Stimulated activated CD4-positive, alpha-beta T cell treated with anti-CD3 and anti-CD28 coated beads, Interleukin-2, amount 100 ng/mL, for 24 hours (primary cell): ENCODE data around the gene RNF215.
A peak's percentile ranks its signal among the peaks of the same experiment; 100 is the strongest.

Experiments used
- DNase-seq, 2 donors: peaks; one replicate each; pipeline ENCODE4 v3.0.0-alpha.2; 2020

The RNF215 gene

DNA sequence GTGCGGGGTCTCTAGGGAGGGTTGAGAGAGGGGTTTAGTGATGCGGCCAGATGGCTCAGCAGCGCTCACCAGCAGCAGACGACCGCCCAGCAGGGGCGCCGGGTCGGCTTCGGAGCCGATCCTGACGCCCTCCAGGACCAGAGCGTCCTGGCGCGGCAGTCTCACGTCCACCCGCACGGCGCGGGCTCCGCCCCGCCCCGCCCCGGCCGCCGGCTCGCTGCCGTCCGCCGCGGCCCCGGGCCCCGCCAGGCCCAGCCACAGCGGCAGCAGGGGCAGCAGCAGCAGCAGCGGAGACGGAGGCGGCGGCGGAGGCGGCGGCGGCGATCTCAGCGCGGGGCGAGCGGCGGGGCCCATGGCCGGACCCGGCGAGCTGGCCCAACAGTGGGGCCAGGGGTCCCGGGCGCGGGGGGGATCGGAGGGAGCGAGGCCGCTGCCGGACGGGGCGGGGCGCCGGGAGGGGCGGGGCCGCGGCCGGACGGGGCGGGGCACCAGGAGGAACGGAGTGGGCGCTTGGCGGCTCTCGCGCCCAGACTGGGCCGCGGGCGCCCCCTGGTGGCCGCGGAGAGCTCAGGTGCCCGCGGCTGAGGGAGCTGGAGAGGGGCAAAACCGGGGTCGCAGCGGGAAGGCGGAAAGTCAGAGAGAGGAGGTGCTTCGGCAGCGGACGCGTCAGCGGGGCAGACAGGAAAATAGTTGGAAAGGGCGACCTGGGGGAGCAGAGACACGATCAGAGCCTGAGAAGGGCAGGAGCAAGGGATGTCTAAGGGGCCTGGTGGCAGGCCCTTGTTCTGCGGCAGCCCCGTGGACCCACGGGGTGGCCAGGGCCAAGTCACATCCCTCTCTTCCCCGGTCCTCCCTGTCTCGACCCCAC lies at the start of gene RNF215:
RNF215 (minus strand) TSS at position 452 of the 868 bp plus-strand sequence; CDS start at position 354, 98 bp downstream.
- DNase-seq: peak; percentile 82 to 84

DNA sequence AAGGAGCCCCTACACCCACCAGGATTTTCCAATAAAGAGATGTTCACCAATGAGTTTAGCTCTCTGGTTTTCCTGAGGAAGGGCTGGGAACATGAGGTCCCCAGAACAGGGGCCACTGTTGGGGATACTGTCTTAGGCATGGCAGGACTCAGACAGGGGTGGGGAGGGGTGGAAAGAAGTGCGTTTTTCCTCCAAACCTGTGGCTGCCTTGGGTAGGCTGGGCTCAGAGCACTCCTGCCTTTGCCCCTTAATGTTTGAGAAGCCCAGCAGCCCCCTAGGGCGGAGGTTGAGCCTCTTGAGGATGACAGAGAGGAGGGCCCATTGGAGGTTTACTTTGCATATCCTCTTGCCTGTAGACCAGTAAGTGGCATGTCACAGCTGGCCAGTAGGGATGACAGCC lies 49.0 kb upstream of the RNF215 start:
- DNase-seq: no peak

DNA sequence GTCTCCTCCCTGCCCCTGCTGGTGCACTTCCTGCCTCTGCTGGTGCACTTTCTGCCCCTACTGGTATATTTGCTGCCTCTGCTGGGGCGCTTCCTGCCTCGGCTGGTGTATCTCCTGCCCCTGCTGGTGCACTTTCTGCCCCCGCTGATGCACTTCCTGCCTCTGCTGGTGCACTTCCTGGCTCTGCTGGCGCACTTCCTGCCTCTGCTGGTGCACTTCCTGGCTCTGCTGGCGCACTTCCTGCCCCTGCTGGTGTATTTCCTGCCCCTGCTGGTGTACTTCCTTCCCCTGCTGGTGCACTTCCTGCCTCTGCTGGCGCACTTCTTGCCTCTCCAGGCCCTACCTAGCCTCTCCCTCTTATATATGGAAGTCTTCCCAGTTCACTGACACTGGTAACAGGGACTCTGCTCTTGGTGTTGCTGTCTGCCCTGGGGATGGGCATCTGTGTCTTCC lies 48.5 kb upstream of the RNF215 start:
- peak; percentile 68 to 77 for DNase-seq

DNA sequence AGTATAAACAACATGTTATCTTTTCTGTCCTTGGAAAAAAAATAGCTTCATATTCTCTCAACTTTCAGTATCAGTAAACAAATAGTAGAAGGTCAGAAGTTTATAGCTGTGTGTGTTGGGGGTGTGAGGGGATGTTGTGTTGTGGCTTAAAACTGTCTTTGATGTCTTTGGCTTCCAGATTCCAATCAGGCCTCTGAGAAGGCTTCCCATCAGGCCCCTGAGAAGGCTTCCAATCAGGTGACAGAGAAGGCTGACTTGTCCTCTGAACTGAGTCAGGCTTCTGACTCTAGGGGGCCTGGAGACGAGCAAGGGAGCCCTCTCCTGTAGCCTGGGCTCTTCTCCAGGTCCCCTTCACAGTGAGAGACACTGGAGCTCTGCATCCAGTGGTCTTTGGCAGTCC lies 47.6 kb upstream of the RNF215 start:
- DNase-seq: no peak

DNA sequence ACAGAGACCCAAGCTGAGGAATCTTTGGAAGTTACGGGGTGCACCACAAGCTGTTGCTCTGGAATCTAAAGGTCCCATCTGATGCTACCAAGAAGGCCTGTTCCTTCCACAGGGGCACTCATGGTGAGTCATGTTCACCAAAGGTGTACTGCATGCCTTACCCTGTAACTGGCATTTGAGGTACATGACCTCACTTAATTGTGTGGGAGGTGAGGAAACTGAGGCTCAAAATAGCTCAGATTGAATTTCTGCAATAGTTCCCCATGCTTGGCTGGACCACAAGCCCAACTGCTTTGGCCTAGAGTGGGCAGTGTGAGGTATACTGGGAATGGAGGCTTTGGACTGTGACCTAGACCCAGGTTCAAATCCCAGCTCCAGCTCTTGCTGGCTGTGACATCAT lies 46.6 kb upstream of the RNF215 start:
- no peak for DNase-seq

DNA sequence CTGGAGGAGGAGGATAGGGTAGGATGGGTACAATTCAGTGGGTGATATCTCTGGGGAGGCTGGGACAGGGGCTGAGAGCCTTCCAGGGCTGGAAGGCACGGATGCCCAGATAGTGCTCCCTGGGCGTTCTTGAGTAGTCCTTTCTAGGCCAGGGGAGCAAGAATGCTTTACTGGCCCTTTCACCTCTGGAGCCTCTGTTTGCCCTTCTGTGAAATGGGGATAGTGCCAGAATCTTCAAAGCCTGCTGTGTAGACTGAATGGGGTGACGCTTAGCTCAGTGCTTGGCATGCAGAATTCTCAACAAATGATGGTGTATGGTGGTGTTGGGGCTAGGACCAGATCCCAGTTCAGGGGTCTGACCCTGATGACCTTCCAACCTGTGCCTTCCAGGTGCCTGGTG lies 46.0 kb upstream of the RNF215 start:
- DNase-seq: no peak

DNA sequence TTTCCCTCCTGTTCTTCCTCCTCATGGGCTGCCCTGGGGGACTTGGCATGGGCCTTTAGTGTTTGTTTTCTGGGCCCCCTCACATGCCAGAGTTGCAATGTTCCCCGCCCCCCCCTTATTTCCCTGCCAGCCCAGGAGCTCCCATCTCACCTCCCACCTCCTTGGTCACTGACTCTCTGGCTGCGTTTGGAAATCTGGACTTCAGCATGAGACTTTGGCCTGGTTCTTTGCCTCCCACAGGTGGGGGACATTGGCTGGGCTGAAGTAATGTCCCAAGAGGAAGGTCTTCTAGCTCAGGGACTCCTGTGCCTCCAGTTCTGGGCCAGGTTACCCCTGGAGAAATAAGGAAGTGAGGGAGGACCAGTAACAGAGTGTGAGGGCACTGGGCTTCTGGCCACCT lies 45.3 kb upstream of the RNF215 start:
- no peak for DNase-seq

DNA sequence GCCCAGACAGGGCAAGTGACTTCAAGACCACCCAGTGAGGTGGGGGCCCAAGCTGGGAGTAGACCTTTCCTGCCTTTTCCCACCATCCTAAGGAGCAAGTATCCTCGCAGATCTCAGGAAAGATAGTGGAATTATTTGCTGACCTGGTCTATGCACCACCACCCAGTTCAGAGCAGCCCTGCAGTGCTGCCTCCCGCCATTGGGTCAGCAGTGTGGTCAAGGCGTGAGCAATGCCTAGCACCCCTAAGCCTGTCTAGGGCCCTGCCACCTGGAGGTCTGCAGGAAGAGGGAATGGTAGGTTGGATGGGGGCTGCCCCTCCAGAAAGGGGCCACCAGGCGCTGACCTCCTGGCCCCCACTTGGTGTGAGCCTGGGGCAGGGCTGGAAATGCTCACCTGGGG lies 44.9 kb upstream of the RNF215 start:
- DNase-seq: no peak

DNA sequence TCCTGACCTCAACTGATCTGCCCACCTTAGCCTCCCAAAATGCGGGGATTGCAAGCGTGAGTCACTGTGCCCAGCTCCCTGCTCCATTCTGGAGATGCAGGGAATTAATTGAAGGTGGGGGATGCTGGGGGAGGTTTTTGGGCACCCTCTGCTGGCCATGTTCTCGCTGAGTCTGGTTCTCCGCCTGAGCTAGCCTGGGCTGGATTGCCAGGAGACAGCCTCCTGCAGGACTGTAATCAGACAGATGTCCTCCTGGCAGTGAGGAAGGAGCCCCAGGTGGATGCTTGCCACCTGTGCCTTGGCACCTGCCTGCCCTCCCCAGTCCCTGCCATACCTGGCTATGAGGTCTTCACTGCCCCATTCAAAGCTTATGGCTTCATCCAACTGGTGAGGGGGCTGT lies 43.7 kb upstream of the RNF215 start:
- no peak for DNase-seq

DNA sequence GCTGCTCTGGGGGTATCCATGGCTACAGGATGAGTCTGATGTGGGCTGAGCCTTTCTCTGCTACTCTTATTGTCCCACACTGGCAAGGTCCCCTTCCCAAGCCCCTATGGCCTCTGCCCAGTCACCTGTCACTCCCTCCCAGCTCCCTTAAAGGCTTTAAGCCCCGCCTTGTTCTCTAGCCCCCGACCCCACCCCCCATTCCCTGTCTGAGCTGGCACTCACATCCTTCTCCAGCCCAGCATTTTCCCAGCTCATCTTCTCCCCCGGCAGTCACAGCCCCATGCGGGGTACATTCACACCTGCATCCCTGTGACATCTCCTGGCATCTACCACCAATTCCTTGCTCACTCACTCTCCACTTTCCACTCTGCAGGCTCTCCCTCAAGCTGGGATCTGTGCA lies 42.7 kb upstream of the RNF215 start:
- no peak for DNase-seq

DNA sequence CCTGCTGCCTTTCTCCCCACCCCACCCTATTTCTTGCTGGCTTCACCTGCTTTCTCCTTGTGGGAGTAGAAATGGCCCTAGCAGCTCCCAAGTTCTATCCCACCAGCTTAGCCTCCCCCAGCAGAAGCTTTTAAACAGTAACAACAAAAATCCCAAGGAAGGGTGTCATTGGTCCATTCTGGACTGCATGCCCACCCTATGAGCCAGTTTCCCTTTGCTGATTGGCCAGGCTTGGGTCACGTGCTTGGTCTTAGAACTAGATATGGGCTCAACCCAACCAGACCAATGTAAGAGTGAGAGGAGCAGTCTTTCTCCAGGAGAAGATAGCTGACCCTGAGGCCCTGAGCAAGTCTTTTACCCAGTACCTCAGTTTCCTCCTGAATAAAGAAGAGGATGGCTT lies 40.7 kb upstream of the RNF215 start:
- no peak for DNase-seq

DNA sequence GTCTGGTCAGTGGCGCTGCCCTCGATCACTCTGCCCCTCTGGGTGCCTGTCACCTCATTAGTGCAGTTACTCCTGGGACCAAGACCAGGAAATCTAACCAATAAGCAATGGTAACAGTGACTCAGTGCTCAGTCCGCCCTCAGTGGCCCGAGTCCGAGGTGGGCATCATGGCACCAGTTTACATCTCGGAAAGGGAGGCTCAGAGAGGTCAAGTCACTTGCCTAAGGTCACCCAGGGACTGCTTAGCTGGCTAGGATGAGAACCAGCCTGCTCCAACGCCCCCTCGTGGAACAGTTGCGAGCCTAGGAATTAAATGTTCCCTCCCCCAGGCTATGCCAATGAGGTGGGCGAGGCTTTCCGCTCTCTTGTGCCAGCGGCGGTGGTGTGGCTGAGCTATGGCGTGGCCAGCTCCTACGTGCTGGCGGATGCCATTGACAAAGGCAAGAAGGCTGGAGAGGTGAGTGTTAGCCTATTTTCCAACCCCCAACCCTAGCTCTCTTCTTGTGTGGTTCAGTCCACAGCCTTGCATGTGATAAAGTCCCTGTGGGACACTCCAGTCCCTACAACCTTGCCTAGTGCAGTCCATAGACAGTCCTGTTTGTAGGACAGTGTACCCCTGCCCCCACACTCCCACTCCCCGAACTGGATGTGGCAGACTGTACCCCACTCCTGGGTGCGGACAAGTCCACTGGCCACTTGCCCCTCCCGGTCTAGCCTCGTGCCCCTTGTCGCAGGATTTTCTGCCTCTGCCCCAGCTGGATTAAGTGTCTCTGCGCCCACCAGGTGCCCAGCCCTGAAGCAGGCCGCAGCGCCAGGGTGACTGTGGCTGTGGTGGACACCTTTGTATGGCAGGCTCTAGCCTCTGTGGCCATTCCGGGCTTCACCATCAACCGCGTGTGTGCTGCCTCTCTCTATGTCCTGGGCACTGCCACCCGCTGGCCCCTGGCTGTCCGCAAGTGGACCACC lies 39.5 kb upstream of the RNF215 start:
- DNase-seq: peak; percentile 91 to 93

DNA sequence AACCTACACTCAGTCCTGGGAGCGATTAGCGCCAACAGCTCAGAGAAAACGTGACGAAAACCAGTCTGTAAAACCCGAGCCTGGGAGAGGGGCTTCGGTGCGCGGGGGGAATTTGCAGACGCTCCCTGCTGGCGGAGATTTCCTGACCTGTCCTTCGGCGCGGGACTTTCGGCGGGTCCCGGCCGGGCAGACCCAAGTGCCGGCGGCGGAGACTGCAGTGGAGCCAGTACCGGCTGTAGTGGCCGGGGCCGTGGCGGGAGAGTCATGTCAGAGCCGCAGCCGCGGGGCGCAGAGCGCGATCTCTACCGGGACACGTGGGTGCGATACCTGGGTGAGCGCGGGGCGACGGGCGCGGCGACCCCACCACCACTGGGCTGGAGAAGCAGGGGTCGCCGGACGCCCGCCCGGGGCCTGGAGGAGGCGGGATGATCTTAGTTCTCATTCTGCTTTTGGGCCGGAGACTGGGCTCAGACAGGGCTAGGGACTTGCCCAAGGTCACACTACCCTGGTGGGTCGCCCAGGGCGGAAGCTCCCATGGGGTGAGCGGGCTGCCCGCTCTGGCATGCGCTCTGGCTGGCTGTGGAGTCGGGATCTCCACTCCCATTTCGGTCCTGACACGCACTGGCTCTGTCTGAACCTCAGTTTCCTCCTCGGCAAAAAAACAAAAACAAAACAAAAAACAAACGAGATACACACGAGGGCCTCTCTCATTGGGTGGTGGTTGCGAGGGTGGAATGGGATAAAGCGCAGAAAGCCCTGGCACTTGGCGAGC lies 38.6 kb upstream of the RNF215 start, which contains the start of gene MTFP1:
MTFP1 (plus strand) TSS at position 153 of the 772 bp plus-strand sequence; CDS start at position 265, 112 bp downstream.
- peak; percentile 59 to 62 for DNase-seq

DNA sequence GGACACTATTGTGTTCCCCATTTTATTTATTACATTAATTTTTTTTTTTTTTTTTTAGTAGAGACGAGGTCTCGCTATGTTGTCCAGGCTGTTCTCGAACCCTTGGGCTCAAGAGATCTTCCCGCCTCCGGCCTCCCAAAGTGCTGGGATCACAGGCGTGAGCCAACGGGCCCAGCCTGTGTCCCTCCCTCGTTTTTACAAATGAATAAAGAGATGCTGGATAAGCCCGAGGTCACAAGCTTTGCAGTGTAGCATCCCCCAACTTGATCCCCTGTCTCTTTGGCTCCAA lies 38.1 kb upstream of the RNF215 start:
- no peak for DNase-seq

DNA sequence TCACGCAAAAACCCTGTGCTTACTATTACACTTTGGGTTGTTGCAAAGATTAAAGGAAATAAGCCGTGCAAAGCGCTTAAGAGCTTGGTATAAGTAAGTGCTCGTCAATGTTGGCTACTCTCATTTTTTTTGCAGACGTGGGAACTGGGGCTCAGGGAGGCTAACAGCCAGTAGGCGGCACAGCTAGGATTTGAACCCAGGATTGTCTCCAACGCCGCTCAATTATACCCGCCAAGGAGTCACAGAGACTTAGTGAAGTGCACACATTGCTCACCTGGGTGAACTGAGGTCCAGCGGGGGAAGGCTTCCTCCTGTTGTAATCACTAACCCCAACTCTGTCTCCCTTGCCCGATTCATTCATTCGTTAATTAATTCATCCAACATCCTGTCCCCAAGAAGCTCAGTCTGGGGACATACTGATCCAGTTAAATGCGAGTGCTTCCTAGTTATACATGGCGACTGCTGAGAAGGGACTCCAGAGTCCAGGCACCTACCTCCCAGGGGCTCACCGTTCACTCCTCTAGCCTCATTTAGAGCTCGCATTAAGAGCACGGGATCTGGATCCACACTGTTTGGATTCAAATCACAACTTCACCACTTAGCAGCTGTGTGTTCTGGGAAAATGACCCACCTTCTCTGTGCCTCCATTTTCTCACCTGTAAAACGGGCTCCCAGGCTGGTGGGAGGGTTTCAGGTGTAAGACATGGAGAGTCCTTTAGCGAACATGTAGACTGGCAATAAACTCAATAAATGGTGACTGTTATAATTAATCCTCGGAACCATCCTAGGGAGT lies 37.5 kb upstream of the RNF215 start:
- DNase-seq: peak; percentile 25 to 32

DNA sequence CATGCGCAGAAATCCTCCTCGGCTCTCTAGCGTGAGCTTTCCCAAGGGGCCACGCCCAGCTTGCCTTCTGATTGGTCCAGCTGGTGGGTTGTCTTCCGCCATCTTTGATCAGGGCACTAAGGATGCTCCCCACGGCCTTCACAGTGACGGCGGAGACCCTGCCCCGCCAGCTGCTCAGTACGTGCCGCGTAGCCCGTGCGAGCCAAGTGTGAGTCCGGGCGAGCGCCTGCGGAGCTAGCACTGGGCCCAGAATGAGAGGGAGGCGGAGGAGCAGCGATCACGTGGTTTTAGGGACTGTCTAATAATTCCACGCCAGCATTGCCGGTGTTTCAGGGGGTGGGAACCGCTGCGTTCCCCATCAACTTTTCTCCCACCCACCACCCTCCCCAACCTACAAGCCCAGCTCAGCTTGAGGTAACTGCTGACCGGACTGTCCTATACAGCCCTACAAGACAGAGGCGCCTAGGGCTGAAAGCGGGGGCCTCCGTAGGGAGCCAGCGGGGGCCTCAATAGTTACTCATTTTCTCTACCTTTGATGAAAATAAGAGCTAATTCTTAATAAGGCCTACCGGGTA lies 36.8 kb upstream of the RNF215 start:
- peak; percentile 98 for DNase-seq

DNA sequence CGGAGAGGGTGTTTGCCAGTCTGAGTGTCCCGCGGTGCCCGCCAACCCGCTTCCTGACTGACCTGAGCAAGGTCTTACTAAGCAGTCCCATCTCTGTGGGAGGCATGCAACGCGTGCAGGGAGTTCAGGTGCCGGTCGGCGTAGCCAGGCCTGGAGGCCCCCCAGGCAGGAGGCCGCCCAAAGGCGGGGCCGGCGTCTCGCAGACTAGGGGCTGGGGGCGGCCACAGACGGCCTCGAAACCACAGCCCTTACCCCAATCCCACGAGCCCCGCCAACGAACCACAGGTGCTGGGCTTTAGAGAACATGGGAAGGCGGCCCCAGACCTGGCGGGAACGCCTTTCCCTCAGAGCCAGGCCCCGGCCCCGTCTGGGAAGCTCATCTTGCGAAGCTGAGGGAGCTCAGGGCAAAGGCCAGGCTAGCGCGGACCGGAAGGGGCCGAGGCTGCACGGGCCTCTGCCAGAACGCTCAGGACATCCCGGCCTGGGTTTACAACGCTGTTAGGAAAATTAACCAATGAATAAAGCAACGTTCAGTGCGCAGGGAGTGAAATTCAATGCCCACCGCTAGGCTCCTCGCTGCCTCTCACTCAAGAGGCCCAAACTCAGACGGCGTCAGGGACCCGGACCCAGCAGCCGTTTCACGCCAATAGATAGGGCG lies 36.2 kb upstream of the RNF215 start:
- DNase-seq: peak; percentile 66 to 68

DNA sequence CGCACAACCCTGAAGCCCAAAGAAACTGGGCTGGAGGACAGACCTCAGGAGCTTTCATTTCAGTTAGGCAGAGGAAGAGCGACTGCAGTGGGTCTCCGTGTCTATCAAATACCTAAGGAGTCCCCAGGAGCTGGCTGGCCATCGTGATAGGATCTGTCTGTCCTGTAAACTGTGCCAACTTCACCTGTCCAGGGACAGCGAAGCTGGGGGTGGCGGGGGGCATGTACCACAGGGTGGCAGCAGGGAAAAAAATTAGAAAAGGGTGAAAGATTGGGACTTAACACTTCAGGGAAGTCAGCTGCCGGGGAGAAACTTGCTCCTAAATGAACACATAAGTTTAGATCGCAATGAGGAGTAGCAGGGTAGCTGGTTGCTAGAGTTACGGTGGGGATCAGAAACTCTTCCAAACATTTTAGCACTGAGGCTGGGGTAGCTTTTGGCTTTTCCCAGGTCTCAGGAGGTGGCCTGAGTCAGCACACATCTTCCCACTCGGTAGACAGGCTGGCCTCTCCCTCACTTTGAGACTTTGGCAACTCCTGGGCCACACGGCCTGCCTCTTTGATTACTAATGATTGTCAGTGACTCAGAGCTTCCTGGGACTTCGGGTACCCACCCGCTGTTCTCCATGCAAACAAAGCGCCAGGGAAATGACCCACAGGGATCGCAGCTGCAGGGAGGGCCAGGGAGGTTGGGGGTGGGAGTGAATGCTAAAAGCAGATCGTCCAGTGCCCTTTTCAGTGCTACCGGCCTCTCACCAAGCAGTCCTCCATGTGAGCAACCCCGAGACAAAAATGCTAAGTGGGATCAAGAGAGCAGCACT lies 35.5 kb upstream of the RNF215 start:
- peak; percentile 54 to 63 for DNase-seq

DNA sequence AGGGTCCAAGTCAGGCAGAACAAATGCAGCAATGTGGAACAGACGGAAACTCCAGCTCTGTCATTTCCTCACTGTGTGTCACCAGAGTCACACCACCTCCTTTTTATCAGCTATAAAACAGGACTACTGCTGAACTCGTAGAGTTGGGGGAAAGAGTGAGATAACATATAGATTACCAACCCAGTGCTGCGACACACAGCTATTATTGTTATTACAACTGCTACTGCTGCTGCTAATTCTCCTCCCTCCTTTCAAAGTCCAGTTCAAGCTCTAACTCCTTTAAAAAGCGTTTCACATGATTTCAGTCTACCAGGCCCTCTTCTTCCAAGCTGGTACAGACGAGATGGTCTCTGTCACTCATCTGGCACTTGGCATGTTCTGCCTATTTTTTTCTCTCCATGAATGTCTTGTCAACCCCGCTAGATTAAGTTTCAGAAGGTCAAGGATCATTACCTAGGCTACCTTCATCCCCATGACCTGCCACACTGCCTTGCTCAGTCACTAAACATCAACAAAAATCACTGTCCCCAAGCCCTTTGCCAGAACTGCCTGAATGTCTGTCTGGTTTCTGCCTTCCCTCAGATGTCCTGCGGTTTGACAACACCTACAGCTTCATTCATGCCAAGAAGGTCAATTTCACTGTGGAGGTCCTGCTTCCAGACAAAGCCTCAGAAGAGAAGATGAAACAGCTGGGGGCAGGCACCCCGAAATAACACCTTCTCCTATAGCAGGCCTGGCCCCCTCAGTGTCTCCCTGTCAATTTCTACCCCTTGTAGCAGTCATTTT lies 34.7 kb upstream of the RNF215 start:
- DNase-seq: no peak
